HepG2 (cell line): ENCODE results near the gene ACSM3. TPM values are rescaled to one million over a fixed set of nuclear protein-coding genes. Genes with fewer than 3 reads are reported as not detected.

ENCODE experiments used
- IRF2 ChIP-seq: IDR thresholded peaks from 2 replicates; pipeline ENCODE4 v1.6.1; 2018; ENCODE audit warnings: missing genetic modification reagents, missing compliant biosample characterization
- MAFK ChIP-seq, 2 experiments: IDR thresholded peaks in 1 of 2; conservative IDR thresholded peaks in 1 of 2; 2 replicates each; pipeline ENCODE4 v1.6.1; 2011; ENCODE audit warnings: improper control_type of control experiment in 2 of 2, low read length in 2 of 2
- MED13 ChIP-seq: sonication (generic); formaldehyde crosslinking; IDR thresholded peaks from 2 replicates; pipeline ENCODE4 v1.5.0; 2020; ENCODE audit warnings: missing genetic modification reagents
- MTA1 ChIP-seq: sonication (generic); formaldehyde crosslinking; IDR thresholded peaks from 2 replicates; pipeline ENCODE4 v1.4.0; 2020; ENCODE audit warnings: missing genetic modification reagents, mild to moderate bottlenecking, borderline replicate concordance
- MTA3 ChIP-seq: sonication (generic); formaldehyde crosslinking; IDR thresholded peaks from 2 replicates; pipeline ENCODE4 v1.4.0; 2020; ENCODE audit warnings: missing genetic modification reagents
- RFX1 ChIP-seq: fragments of 450-650 bp; IDR thresholded peaks from 2 replicates; pipeline ENCODE4 v1.6.1; 2017
- SCMH1 ChIP-seq: sonication (generic); formaldehyde crosslinking; IDR thresholded peaks from 2 replicates; pipeline ENCODE4 v1.9.0; 2021; ENCODE audit warnings: missing genetic modification reagents, mild to moderate bottlenecking, borderline replicate concordance
- YY1 ChIP-seq: IDR thresholded peaks from 2 replicates; pipeline ENCODE4 v1.6.1; 2011; ENCODE audit warnings: low read length, low read depth, moderate library complexity, mild to moderate bottlenecking; ENCODE audit not compliant: insufficient read depth, insufficient replicate concordance
- ZNF225 ChIP-seq: sonication (generic); formaldehyde crosslinking; IDR thresholded peaks from 2 replicates; pipeline ENCODE4 v1.4.0; 2020; ENCODE audit warnings: mild to moderate bottlenecking, missing genetic modification reagents
- ZNF451 ChIP-seq: sonication (generic); formaldehyde crosslinking; IDR thresholded peaks from 2 replicates; pipeline ENCODE4 v1.5.0; 2020; ENCODE audit warnings: mild to moderate bottlenecking, missing genetic modification reagents
- ZNF678 ChIP-seq: sonication (generic); formaldehyde crosslinking; IDR thresholded peaks from 2 replicates; pipeline ENCODE4 v1.4.0; 2020; ENCODE audit warnings: mild to moderate bottlenecking, missing genetic modification reagents
- ZNF879 ChIP-seq: sonication (generic); formaldehyde crosslinking; IDR thresholded peaks from 2 replicates; pipeline ENCODE4 v1.8.1; 2023; ENCODE audit warnings: missing genetic modification reagents
- polyA plus RNA-seq, 8 experiments: library from polyadenylated mRNA; depleted of rRNA in 3 of 8; stranded (reverse) in 7 of 8; unstranded in 1 of 8; fragments of >200 nt; fragmentation: Illumina TruSeq in 4 of 8; extraction: Trizol in 4 of 8; gene quantifications; 2 replicates each; pipeline versions ENCODE4 v1.2.1 to v1.2.3, GENCODE V29; 2011 to 2016; ENCODE audit warnings: low read depth in 4 of 8, missing spikeins in 1 of 8, mixed read lengths in 1 of 8; ENCODE audit not compliant: insufficient read depth in 1 of 8
- total RNA-seq, 5 experiments: library from RNA; depleted of rRNA; stranded (reverse); fragments of >200 nt; fragmentation: Illumina TruSeq; extraction: Trizol; gene quantifications; 2 replicates each; pipeline ENCODE4 v1.2.3, GENCODE V29; 2016; ENCODE audit warnings: low read depth in 1 of 5
- TF ChIP-seq, protein P1 (sequence below), 2 experiments: sonication (generic) in 1 of 2; formaldehyde crosslinking in 1 of 2; IDR thresholded peaks; 2 replicates each; pipeline versions ENCODE4 v1.4.0 to v1.6.1; 2016 to 2020; ENCODE audit warnings: borderline replicate concordance in 1 of 2, low read depth in 1 of 2, mild to moderate bottlenecking in 1 of 2, missing genetic modification reagents in 1 of 2
- TF ChIP-seq, protein P2 (sequence below): sonication (generic); formaldehyde crosslinking; IDR thresholded peaks from 2 replicates; pipeline ENCODE4 v1.4.0; 2020; ENCODE audit warnings: missing genetic modification reagents, mild to moderate bottlenecking, borderline replicate concordance
- TF ChIP-seq, protein P3 (sequence below): IDR thresholded peaks from 2 replicates; pipeline ENCODE4 v1.4.0; 2020; ENCODE audit warnings: mild to moderate bottlenecking, missing genetic modification reagents

Gene ACSM3
- total and polyA plus RNA-seq, 2 of the 13 experiments (the other 11 are each of a cell fraction or from before 2014, with no cell fraction given), result 74.0 to 108 TPM

- TF ChIP-seq, protein P1, sequence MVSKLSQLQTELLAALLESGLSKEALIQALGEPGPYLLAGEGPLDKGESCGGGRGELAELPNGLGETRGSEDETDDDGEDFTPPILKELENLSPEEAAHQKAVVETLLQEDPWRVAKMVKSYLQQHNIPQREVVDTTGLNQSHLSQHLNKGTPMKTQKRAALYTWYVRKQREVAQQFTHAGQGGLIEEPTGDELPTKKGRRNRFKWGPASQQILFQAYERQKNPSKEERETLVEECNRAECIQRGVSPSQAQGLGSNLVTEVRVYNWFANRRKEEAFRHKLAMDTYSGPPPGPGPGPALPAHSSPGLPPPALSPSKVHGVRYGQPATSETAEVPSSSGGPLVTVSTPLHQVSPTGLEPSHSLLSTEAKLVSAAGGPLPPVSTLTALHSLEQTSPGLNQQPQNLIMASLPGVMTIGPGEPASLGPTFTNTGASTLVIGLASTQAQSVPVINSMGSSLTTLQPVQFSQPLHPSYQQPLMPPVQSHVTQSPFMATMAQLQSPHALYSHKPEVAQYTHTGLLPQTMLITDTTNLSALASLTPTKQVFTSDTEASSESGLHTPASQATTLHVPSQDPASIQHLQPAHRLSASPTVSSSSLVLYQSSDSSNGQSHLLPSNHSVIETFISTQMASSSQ (IDR thresholded peaks at IDR 0.05; ENCODE audit: low read depth), result peak; percentile 59; the same call in 1 of the 2 replicates
- TF ChIP-seq, protein P1 (CRISPR knock-in tag; IDR thresholded peaks at IDR 0.05; ENCODE audit: borderline replicate concordance), result peak; percentile 92
- TF ChIP-seq ZNF879 (CRISPR knock-in tag) (peak; percentile 92), ZNF678 (CRISPR knock-in tag) (peak; percentile 63; the same call in 1 of the 2 replicates), MAFK (conservative IDR thresholded peaks at IDR 0.05 in 1 of 2, IDR thresholded peaks at IDR 0.05 in 1 of 2; ENCODE audit: low read length in 2 of 2) (peak; percentile 8 to 21; a peak in 1 of 4 replicates), SCMH1 (CRISPR knock-in tag) (no peak), ZNF451 (peak; percentile 86), MTA1 (CRISPR knock-in tag) (peak; percentile 80; the same call in 1 of the 2 replicates), RFX1 (no peak), MTA3 (CRISPR knock-in tag) (no peak), ZNF225 (0 out of 2 replicates have a peak, but pooled peaks have one; percentile 52), MED13 (CRISPR knock-in tag) (peak; percentile 33; the same call in 1 of the 2 replicates), IRF2 (CRISPR knock-in tag) (peak; percentile 98), YY1 (peak; percentile 88)
- TF ChIP-seq, protein P2, sequence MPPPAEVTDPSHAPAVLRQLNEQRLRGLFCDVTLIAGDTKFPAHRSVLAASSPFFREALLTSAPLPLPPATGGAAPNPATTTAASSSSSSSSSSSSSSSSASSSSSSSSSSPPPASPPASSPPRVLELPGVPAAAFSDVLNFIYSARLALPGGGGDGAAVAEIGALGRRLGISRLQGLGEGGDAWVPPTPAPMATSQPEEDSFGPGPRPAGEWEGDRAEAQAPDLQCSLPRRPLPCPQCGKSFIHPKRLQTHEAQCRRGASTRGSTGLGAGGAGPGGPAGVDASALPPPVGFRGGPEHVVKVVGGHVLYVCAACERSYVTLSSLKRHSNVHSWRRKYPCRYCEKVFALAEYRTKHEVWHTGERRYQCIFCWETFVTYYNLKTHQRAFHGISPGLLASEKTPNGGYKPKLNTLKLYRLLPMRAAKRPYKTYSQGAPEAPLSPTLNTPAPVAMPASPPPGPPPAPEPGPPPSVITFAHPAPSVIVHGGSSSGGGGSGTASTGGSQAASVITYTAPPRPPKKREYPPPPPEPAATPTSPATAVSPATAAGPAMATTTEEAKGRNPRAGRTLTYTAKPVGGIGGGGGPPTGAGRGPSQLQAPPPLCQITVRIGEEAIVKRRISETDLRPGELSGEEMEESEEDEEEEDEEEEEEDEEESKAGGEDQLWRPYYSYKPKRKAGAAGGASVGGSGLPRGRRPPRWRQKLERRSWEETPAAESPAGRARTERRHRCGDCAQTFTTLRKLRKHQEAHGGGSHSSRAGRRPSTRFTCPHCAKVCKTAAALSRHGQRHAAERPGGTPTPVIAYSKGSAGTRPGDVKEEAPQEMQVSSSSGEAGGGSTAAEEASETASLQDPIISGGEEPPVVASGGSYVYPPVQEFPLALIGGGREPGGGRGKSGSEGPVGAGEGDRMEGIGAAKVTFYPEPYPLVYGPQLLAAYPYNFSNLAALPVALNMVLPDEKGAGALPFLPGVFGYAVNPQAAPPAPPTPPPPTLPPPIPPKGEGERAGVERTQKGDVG (CRISPR knock-in tag), result peak; percentile 56; the same call in 1 of the 2 replicates
- TF ChIP-seq, protein P3, sequence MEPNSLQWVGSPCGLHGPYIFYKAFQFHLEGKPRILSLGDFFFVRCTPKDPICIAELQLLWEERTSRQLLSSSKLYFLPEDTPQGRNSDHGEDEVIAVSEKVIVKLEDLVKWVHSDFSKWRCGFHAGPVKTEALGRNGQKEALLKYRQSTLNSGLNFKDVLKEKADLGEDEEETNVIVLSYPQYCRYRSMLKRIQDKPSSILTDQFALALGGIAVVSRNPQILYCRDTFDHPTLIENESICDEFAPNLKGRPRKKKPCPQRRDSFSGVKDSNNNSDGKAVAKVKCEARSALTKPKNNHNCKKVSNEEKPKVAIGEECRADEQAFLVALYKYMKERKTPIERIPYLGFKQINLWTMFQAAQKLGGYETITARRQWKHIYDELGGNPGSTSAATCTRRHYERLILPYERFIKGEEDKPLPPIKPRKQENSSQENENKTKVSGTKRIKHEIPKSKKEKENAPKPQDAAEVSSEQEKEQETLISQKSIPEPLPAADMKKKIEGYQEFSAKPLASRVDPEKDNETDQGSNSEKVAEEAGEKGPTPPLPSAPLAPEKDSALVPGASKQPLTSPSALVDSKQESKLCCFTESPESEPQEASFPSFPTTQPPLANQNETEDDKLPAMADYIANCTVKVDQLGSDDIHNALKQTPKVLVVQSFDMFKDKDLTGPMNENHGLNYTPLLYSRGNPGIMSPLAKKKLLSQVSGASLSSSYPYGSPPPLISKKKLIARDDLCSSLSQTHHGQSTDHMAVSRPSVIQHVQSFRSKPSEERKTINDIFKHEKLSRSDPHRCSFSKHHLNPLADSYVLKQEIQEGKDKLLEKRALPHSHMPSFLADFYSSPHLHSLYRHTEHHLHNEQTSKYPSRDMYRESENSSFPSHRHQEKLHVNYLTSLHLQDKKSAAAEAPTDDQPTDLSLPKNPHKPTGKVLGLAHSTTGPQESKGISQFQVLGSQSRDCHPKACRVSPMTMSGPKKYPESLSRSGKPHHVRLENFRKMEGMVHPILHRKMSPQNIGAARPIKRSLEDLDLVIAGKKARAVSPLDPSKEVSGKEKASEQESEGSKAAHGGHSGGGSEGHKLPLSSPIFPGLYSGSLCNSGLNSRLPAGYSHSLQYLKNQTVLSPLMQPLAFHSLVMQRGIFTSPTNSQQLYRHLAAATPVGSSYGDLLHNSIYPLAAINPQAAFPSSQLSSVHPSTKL (CRISPR knock-in tag), result peak; percentile 81
These were observed 22.1 kb upstream of the ACSM3 start, which contains the start of gene THUMPD1 (continued) for GRCh38 chr16:20741554-20742285.
